RCC 7860 (cell line): ENCODE results near the gene FTL.
A peak's percentile ranks its signal among the peaks of the same experiment; 100 is the strongest.

ENCODE experiments used
- DNase-seq: peaks from one replicate; pipeline ENCODE4 v3.0.0-alpha.2; 2015; ENCODE audit warnings: low spot score
- FAIRE-seq: peaks from 2 replicates; lab custom pipeline; 2012; peaks lifted over from hg19 to GRCh38; lab: Jason Lieb, UNC

Gene FTL

GRCh38 chr19:48945415-48945814, 19.7 kb upstream of the FTL start:
- FAIRE-seq (no peak), DNase-seq (no peak)

GRCh38 chr19:48945817-48946216, 19.3 kb upstream of the FTL start:
- no peak for FAIRE-seq
- DNase-seq: no peak

- DNase-seq (no peak), FAIRE-seq (no peak)
Measured at GRCh38 chr19:48946463-48947257, 18.4 kb upstream of the FTL start.

- no peak for DNase-seq
- FAIRE-seq: no peak
Measured at GRCh38 chr19:48947258-48947542, 17.9 kb upstream of the FTL start.

GRCh38 chr19:48950159-48950558, 14.9 kb upstream of the FTL start:
- DNase-seq (no peak), FAIRE-seq (no peak)

GRCh38 chr19:48950830-48951519, 14.1 kb upstream of the FTL start:
- DNase-seq (no peak), FAIRE-seq (no peak)

GRCh38 chr19:48953141-48953540, 12.0 kb upstream of the FTL start:
- FAIRE-seq (no peak), DNase-seq (no peak)

- DNase-seq (no peak), FAIRE-seq (no peak)
Measured at GRCh38 chr19:48953990-48954594, 11.0 kb upstream of the FTL start.

GRCh38 chr19:48954595-48955307, 10.4 kb upstream of the FTL start, which contains the start of gene BAX:
TSS of gene BAX (plus strand) at chr19:48954875. CDS start at chr19:48954929, 54 bp downstream.
- DNase-seq (peak; percentile 85), FAIRE-seq (no peak)

- FAIRE-seq: no peak
- DNase-seq: no peak
Measured at GRCh38 chr19:48955308-48955958, 9.7 kb upstream of the FTL start.

GRCh38 chr19:48958006-48958405, 7.1 kb upstream of the FTL start:
- FAIRE-seq (no peak), DNase-seq (no peak)

- DNase-seq: no peak
- no peak for FAIRE-seq
Measured at GRCh38 chr19:48959341-48960239, 5.5 kb upstream of the FTL start.

GRCh38 chr19:48961051-48961649, 4.0 kb upstream of the FTL start:
- DNase-seq: peak; percentile 30
- FAIRE-seq: no peak

GRCh38 chr19:48961673-48962028, 3.5 kb upstream of the FTL start:
- DNase-seq: no peak

GRCh38 chr19:48962029-48962848, 2.9 kb upstream of the FTL start:
- FAIRE-seq: peak; percentile 62

More at GRCh38 chr19:48961673-48962028, 3.5 kb upstream of the FTL start:
- FAIRE-seq: no peak

GRCh38 chr19:48962849-48963165, 2.3 kb upstream of the FTL start:
- FAIRE-seq: no peak
- DNase-seq: no peak

More at GRCh38 chr19:48962029-48962848, 2.9 kb upstream of the FTL start:
- DNase-seq: peak; percentile 80

GRCh38 chr19:48963371-48964204, 1.5 kb upstream of the FTL start:
- peak; percentile 4 for FAIRE-seq

More at GRCh38 chr19:48963371-48964204, 1.5 kb upstream of the FTL start:
- peak; percentile 82 for DNase-seq
